T-helper 9 cell (primary cell): ENCODE results near the gene PARP8.
"Not testable (repeated sequence)": the region's sequence is repeated elsewhere in the genome, so short reads cannot be mapped to it uniquely, and the experiment has no call there.

ENCODE experiments used
- DNase-seq: peaks from one replicate; pipeline ENCODE4 v3.0.0-alpha.2; 2020

The PARP8 gene

GRCh38 chr5:50684721-50685120, 18.3 kb downstream of the PARP8 start:
- DNase-seq, result no peak

GRCh38 chr5:50687548-50687947, 21.1 kb downstream of the PARP8 start:
- no peak for DNase-seq

- no peak for DNase-seq
These were observed 25.1 kb downstream of the PARP8 start for GRCh38 chr5:50691399-50692016.

GRCh38 chr5:50694027-50694590, 27.7 kb downstream of the PARP8 start:
- DNase-seq, result no peak

- DNase-seq, result not testable (repeated sequence)
These were observed 28.2 kb downstream of the PARP8 start for GRCh38 chr5:50694626-50695025.

- DNase-seq, result no peak
These were observed 31.3 kb downstream of the PARP8 start for GRCh38 chr5:50697739-50698138.

GRCh38 chr5:50699737-50700136, 33.3 kb downstream of the PARP8 start:
- DNase-seq, result no peak

- no peak for DNase-seq
These were observed 34.3 kb downstream of the PARP8 start for GRCh38 chr5:50700706-50701105.

GRCh38 chr5:50702615-50703366, 36.4 kb downstream of the PARP8 start:
- no peak for DNase-seq

- no peak for DNase-seq
These were observed 36.9 kb downstream of the PARP8 start for GRCh38 chr5:50703367-50703666.

GRCh38 chr5:50704730-50705129, 38.3 kb downstream of the PARP8 start:
- DNase-seq, result no peak

- no peak for DNase-seq
These were observed 43.0 kb downstream of the PARP8 start for GRCh38 chr5:50709471-50709870.

GRCh38 chr5:50710838-50711237, 44.4 kb downstream of the PARP8 start:
- DNase-seq, result no peak

GRCh38 chr5:50711280-50711679, 44.8 kb downstream of the PARP8 start:
- DNase-seq, result peak; percentile 38

- DNase-seq, result no peak
These were observed 46.0 kb downstream of the PARP8 start for GRCh38 chr5:50712479-50712878.

GRCh38 chr5:50715001-50715400, 48.6 kb downstream of the PARP8 start:
- no peak for DNase-seq

- DNase-seq, result no peak
These were observed 49.7 kb downstream of the PARP8 start for GRCh38 chr5:50716134-50716533.

GRCh38 chr5:50717651-50718050, 51.2 kb downstream of the PARP8 start:
- no peak for DNase-seq

- DNase-seq, result no peak
These were observed 53.7 kb downstream of the PARP8 start for GRCh38 chr5:50720061-50720710.

GRCh38 chr5:50722223-50722622, 55.8 kb downstream of the PARP8 start:
- no peak for DNase-seq

GRCh38 chr5:50724262-50724661, 57.8 kb downstream of the PARP8 start:
- no peak for DNase-seq

GRCh38 chr5:50725800-50726474, 59.5 kb downstream of the PARP8 start:
- no peak for DNase-seq

- no peak for DNase-seq
These were observed 60.2 kb downstream of the PARP8 start for GRCh38 chr5:50726475-50727148.
